ENCODE results near the gene GNAT1. TPM values are rescaled to one million over a fixed set of nuclear protein-coding genes. Genes with fewer than 3 reads are reported as not detected.

Gene GNAT1
- total and polyA plus RNA-seq, 2 of the 13 experiments (the other 11 are each of a cell fraction or from before 2014, with no cell fraction given): 0.15 TPM; not detected in 1

DNA sequence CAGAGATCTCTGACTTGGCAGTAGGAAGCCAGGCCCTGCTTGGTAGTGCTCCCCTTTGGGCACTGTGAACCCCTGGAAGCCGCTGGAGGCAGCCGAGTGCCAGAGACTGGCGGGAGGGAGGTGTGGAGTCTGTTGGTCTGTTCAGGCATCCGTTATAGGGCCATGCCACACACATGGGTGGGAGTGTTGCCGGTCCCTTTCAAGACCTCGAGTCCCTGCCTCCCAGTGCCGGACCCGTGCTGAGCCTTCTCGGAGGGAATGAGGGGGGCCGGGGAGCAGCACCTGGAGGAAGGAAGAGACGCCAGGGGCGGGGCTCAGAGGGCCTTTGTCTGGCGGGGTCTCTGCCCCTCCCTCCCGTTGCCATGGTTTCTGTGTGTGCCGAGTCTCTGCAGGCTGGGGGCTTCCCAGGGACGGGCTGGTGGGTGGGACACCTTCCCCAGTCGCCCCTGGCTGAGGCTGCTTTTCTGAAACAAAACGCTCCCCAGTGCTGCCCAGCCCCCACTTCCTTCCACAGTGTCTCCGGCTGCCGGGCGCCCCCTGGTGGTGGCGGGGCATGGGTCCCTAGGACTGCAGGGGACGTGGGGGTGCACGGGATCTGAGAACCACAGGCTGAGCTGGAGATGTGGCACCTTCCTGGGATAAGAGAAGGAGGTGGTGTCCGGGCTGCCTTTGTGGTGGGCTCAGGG, 54.6 kb downstream of the GNAT1 start:
- WGBS (ENCODE audit: low lambda C conversion rate): 19% methylated on average over 5 of the region's 25 CpGs
- no peaks in the 10 kb centered on the region for H3K9me3 ChIP-seq (ENCODE audit: low read length)
- peak overlapping the region; percentile 43 for H3K27ac ChIP-seq (ENCODE audit: extremely low read length, insufficient read depth, low read length)
- no peak overlapping the region for H2AFZ ChIP-seq (ENCODE audit: low read length)
- peak overlapping the region; percentile 53 for H3K9ac ChIP-seq (ENCODE audit: insufficient read depth, low read depth, low read length)
- H3K79me2 ChIP-seq (ENCODE audit: insufficient read depth, low read length): peaks cover 28% of the 10 kb centered on the region
- H3K4me2 ChIP-seq (ENCODE audit: low read depth, low read length): peak overlapping the region; percentile 71
- peaks cover 0 to 7% of the 10 kb centered on the region in 2 experiments; a peak in 1 of 5 replicates for H3K36me3 ChIP-seq (replicated peaks in 1 of 2; ENCODE audit: control insufficient read depth in 1 of 2, insufficient read depth in 2 of 2, low read length in 2 of 2)
- in situ Hi-C loops (cut with HindIII; ENCODE audit: extremely low pct_ligation_motif_present, low pct_unique_long_range_greater_than_20kb) (no loop called here), intact Hi-C loops (cut with micrococcal nuclease; ENCODE audit: unreplicated experiment) (loop anchor here (1.0 kb wide), 1 partner anchor 19 kb away; no protein-coding TSS in a partner anchor)
- H4K20me1 ChIP-seq (ENCODE audit: insufficient read depth, low read length): no peaks in the 10 kb centered on the region
- CTCF ChIA-PET (ENCODE audit: low intra/inter-chr PET ratio, low total read pairs): interaction anchor here (1.3 to 2.5 kb wide), 5 partner anchors 11 to 54 kb away, joined by 4 to 29 read pairs (median 7); no protein-coding TSS in a partner anchor
- no TSS peak for BruUV-seq (replicated peaks)
- DNase-seq (ENCODE audit: low spot score) (no peak), ATAC-seq (peak; percentile 91), FAIRE-seq (peak; percentile 23)
- POLR2A ChIA-PET: interaction anchor here (0.8 to 1.6 kb wide), 6 partner anchors 10 to 82 kb away, joined by 3 to 14 read pairs (median 4); partner anchors contain the start of genes GNAI2, IFRD2 and TUSC2
- H3K4me1 ChIP-seq (ENCODE audit: insufficient read depth, low read length): peaks cover 20% of the 10 kb centered on the region
- H3K27me3 ChIP-seq (ENCODE audit: control insufficient read depth in 1 of 2, insufficient read depth in 2 of 2, low read length in 2 of 2): no peaks in the 10 kb centered on the region
- peak overlapping the region; percentile 18 to 67 (median 51); a peak in 5 of 6 replicates for H3K4me3 ChIP-seq (replicated peaks in 1 of 3; ENCODE audit: insufficient read depth in 1 of 3, low read depth in 2 of 3, low read length in 3 of 3)
- TF ChIP-seq MXD4 (CRISPR knock-in tag; IDR thresholded peaks at IDR 0.05) (0 out of 2 replicates have a peak, but pooled peaks have one; percentile 25), SATB2 (CRISPR knock-in tag; IDR thresholded peaks at IDR 0.05) (no peak), ZNF546 (CRISPR knock-in tag; conservative IDR thresholded peaks at IDR 0.05) (no peak), ATF7 (IDR thresholded peaks at IDR 0.05) (no peak), ATF7 (CRISPR knock-in tag; IDR thresholded peaks at IDR 0.05) (no peak), ZBTB8A (CRISPR knock-in tag; IDR thresholded peaks at IDR 0.05; ENCODE audit: borderline replicate concordance, low read depth) (no peak), GTF2F1 (IDR thresholded peaks at IDR 0.05; ENCODE audit: low read length) (no peak), NFIC (IDR thresholded peaks at IDR 0.05; ENCODE audit: low read length) (no peak), NFKB2 (CRISPR knock-in tag; IDR thresholded peaks at IDR 0.05; ENCODE audit: borderline replicate concordance) (no peak), POLR2G (IDR thresholded peaks at IDR 0.05; ENCODE audit: low read depth, low read length) (no peak), ESRRA (CRISPR knock-in tag; IDR thresholded peaks at IDR 0.05; ENCODE audit: low read depth) (no peak; the same call in 1 of the 2 replicates), KDM4B (CRISPR knock-in tag; IDR thresholded peaks at IDR 0.05) (0 out of 2 replicates have a peak, but pooled peaks have one; percentile 51), HES4 (CRISPR knock-in tag; IDR thresholded peaks at IDR 0.05; ENCODE audit: borderline replicate concordance) (no peak), ELF1 (CRISPR knock-in tag; IDR thresholded peaks at IDR 0.05) (peak; percentile 72), TGIF2 (CRISPR knock-in tag; IDR thresholded peaks at IDR 0.05) (no peak; the same call in 1 of the 2 replicates), YEATS4 (CRISPR knock-in tag; IDR thresholded peaks at IDR 0.05; ENCODE audit: borderline replicate concordance) (peak; percentile 54; the same call in 1 of the 2 replicates), ZNF101 (CRISPR knock-in tag; IDR thresholded peaks at IDR 0.05; ENCODE audit: borderline replicate concordance, low read depth) (no peak), UBTF (CRISPR knock-in tag; IDR thresholded peaks at IDR 0.05) (no peak), SIX4 (CRISPR knock-in tag; IDR thresholded peaks at IDR 0.05) (no peak), RCOR2 (CRISPR knock-in tag; IDR thresholded peaks at IDR 0.05) (no peak), MED13 (CRISPR knock-in tag; IDR thresholded peaks at IDR 0.05) (no peak), RAD51 (IDR thresholded peaks at IDR 0.05; ENCODE audit: borderline replicate concordance) (no peak), ZSCAN9 (CRISPR knock-in tag; IDR thresholded peaks at IDR 0.05; ENCODE audit: borderline replicate concordance) (no peak), ZBTB38 (CRISPR knock-in tag; IDR thresholded peaks at IDR 0.05) (peak; percentile 69; the same call in 1 of the 2 replicates), ZNF891 (CRISPR knock-in tag; IDR thresholded peaks at IDR 0.05) (no peak; the same call in 1 of the 2 replicates)

All from HepG2 (cell line).